GM23338 (cell line): ENCODE measurements around the gene RNF213.

ENCODE experiments used
- CREB1 ChIP-seq: fragments of 250-450 bp; sonication (Bioruptor Pico); IDR thresholded peaks from 2 replicates; pipeline ENCODE4 v1.5.0; 2020; ENCODE audit warnings: low read depth, mild to moderate bottlenecking, moderate library complexity
- CTCF ChIP-seq, 2 experiments: fragments of 200-600 bp in 1 of 2; sonication (generic) in 1 of 2; conservative IDR thresholded peaks; 2 replicates each; pipeline versions ENCODE4 v1.5.1 to v1.6.1; 2016 to 2017; ENCODE audit warnings: antibody characterized with exemption in 2 of 2, low read depth in 2 of 2, mild to moderate bottlenecking in 2 of 2, moderate library complexity in 1 of 2
- EZH2 ChIP-seq: fragments of 200-600 bp; sonication (generic); IDR thresholded peaks from one replicate; pipeline ENCODE4 v1.8.0; 2017; ENCODE audit warnings: antibody characterized with exemption, mild to moderate bottlenecking, low read depth; ENCODE audit not compliant: unreplicated experiment
- EZH2phosphoT487 ChIP-seq: fragments of 200-600 bp; sonication (generic); IDR thresholded peaks from one replicate; pipeline ENCODE4 v1.8.1; 2018; ENCODE audit warnings: antibody characterized with exemption; ENCODE audit not compliant: unreplicated experiment
- NANOG ChIP-seq: IDR thresholded peaks from 2 replicates; pipeline ENCODE4 v1.6.1; 2016; ENCODE audit warnings: antibody characterized with exemption, borderline replicate concordance
- POLR2AphosphoS5 ChIP-seq: IDR thresholded peaks from 2 replicates; pipeline ENCODE4 v1.6.1; 2016; ENCODE audit warnings: antibody characterized with exemption, low read depth

GRCh38 chr17:80419255-80419654 lies 158.6 kb downstream of the RNF213 start:
- TF ChIP-seq CTCF (conservative IDR thresholded peaks at IDR 0.05; ENCODE audit: low read depth in 2 of 2) (no peak), POLR2AphosphoS5 (no peak), EZH2phosphoT487 (no peak), NANOG (no peak), CREB1 (CRISPR knock-in tag) (no peak), EZH2 (no peak)
